ENCODE measurements around the gene CCDC167. TPM values are rescaled to one million over a fixed set of nuclear protein-coding genes. Genes with fewer than 3 reads are reported as not detected.

The CCDC167 gene
- total RNA-seq, 3 donors from 2014 or later (not counting 1 experiment from before 2014, with no cell fraction given), result 10.2 to 27.4 (median 19.4) TPM

GRCh38 chr6:37485291-37485702 lies 14.4 kb downstream of the CCDC167 start:
- H3K27ac Mint-ChIP-seq, result peak overlapping the region in 1 of 2 donors; percentile 10
- H3K9me3 ChIP-seq (ENCODE audit: control insufficient read depth, insufficient read depth, low read length), result no peaks in the 10 kb centered on the region
- 91% methylated on average over 10 of the region's 10 CpGs for WGBS (ENCODE audit: insufficient coverage)
- peaks cover 41% of the 10 kb centered on the region for H3K36me3 ChIP-seq (ENCODE audit: control insufficient read depth, insufficient read depth, low read length)
- intact Hi-C loops (cut with micrococcal nuclease), result loop anchor here (2.0 kb wide), 1 partner anchor 208 kb away; no protein-coding TSS in a partner anchor
- peaks cover 21% of the 10 kb centered on the region for H3K4me1 ChIP-seq (ENCODE audit: control insufficient read depth, insufficient read depth, low read length)
- H3K4me3 Mint-ChIP-seq, result no peak overlapping the region
- H3K4me3 ChIP-seq (ENCODE audit: low read length), result no peak overlapping the region
- H3K4me1 Mint-ChIP-seq, result peaks cover 17 to 25% of the 10 kb centered on the region in 2 donors
- no peaks in the 10 kb centered on the region for H3K27me3 ChIP-seq (ENCODE audit: control insufficient read depth, insufficient read depth, low read length)
- TF ChIP-seq, protein P1, sequence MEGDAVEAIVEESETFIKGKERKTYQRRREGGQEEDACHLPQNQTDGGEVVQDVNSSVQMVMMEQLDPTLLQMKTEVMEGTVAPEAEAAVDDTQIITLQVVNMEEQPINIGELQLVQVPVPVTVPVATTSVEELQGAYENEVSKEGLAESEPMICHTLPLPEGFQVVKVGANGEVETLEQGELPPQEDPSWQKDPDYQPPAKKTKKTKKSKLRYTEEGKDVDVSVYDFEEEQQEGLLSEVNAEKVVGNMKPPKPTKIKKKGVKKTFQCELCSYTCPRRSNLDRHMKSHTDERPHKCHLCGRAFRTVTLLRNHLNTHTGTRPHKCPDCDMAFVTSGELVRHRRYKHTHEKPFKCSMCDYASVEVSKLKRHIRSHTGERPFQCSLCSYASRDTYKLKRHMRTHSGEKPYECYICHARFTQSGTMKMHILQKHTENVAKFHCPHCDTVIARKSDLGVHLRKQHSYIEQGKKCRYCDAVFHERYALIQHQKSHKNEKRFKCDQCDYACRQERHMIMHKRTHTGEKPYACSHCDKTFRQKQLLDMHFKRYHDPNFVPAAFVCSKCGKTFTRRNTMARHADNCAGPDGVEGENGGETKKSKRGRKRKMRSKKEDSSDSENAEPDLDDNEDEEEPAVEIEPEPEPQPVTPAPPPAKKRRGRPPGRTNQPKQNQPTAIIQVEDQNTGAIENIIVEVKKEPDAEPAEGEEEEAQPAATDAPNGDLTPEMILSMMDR (IDR thresholded peaks at IDR 0.05), result no peak
- DNase-seq, result no peak
- no peaks in the 10 kb centered on the region for H3K27me3 Mint-ChIP-seq (ENCODE audit: low read depth in 2 of 2)
- no peaks in the 10 kb centered on the region for H3K36me3 Mint-ChIP-seq
- no peak for ATAC-seq
- no peak overlapping the region for H3K27ac ChIP-seq (ENCODE audit: low read length)
- no peaks in the 10 kb centered on the region for H3K9me3 Mint-ChIP-seq

- Mint-ChIP-seq H3K4me1 (peaks cover 12 to 20% of the 10 kb centered on the region in 2 donors), H3K36me3 (no peaks in the 10 kb centered on the region), H3K9me3 (no peaks in the 10 kb centered on the region), H3K4me3 (no peak overlapping the region), H3K27ac (no peak overlapping the region), H3K27me3 (ENCODE audit: low read depth in 2 of 2) (no peaks in the 10 kb centered on the region)
- intact Hi-C loops (cut with micrococcal nuclease), result loop anchor here (1.0 to 2.0 kb wide), 2 partner anchors 82 to 208 kb away; no protein-coding TSS in a partner anchor
- DNase-seq (no peak), ATAC-seq (no peak)
- Histone ChIP-seq H3K27me3 (ENCODE audit: control insufficient read depth, insufficient read depth, low read length) (no peaks in the 10 kb centered on the region), H3K27ac (ENCODE audit: low read length) (no peak overlapping the region), H3K36me3 (ENCODE audit: control insufficient read depth, insufficient read depth, low read length) (peaks cover 46% of the 10 kb centered on the region), H3K4me3 (ENCODE audit: low read length) (no peak overlapping the region), H3K4me1 (ENCODE audit: control insufficient read depth, insufficient read depth, low read length) (peaks cover 16% of the 10 kb centered on the region), H3K9me3 (ENCODE audit: control insufficient read depth, insufficient read depth, low read length) (no peaks in the 10 kb centered on the region)
- TF ChIP-seq, protein P1 (IDR thresholded peaks at IDR 0.05), result no peak
- WGBS (ENCODE audit: insufficient coverage), result over 99% methylated on average over 7 of the region's 7 CpGs
These were observed 14.9 kb downstream of the CCDC167 start for GRCh38 chr6:37484786-37485170.

GRCh38 chr6:37483917-37484785 lies 15.5 kb downstream of the CCDC167 start:
- peaks cover 7 to 14% of the 10 kb centered on the region in 2 donors for H3K4me1 Mint-ChIP-seq
- peak; percentile 83 to 95 (median 92) for ATAC-seq
- peaks cover 52% of the 10 kb centered on the region for H3K36me3 ChIP-seq (ENCODE audit: control insufficient read depth, insufficient read depth, low read length)
- peaks cover 13% of the 10 kb centered on the region for H3K4me1 ChIP-seq (ENCODE audit: control insufficient read depth, insufficient read depth, low read length)
- no peak overlapping the region for H3K27ac ChIP-seq (ENCODE audit: low read length)
- no peaks in the 10 kb centered on the region for H3K9me3 ChIP-seq (ENCODE audit: control insufficient read depth, insufficient read depth, low read length)
- H3K27me3 Mint-ChIP-seq (ENCODE audit: low read depth in 2 of 2), result no peaks in the 10 kb centered on the region
- no peak overlapping the region for H3K4me3 ChIP-seq (ENCODE audit: low read length)
- H3K4me3 Mint-ChIP-seq, result no peak overlapping the region
- H3K27ac Mint-ChIP-seq, result no peak overlapping the region
- TF ChIP-seq, protein P1 (IDR thresholded peaks at IDR 0.05), result peak; percentile 91
- H3K9me3 Mint-ChIP-seq, result no peaks in the 10 kb centered on the region
- H3K36me3 Mint-ChIP-seq, result no peaks in the 10 kb centered on the region
- H3K27me3 ChIP-seq (ENCODE audit: control insufficient read depth, insufficient read depth, low read length), result no peaks in the 10 kb centered on the region
- 57% methylated on average over 16 of the region's 20 CpGs for WGBS (ENCODE audit: insufficient coverage)
- intact Hi-C loops (cut with micrococcal nuclease), result loop anchor here (1.0 to 2.0 kb wide), 2 partner anchors 82 to 209 kb away; no protein-coding TSS in a partner anchor
- peak; percentile 74 to 90 for DNase-seq
